DMS 273 (cell line): ENCODE data around the gene TAOK2.
"Not testable (repeated sequence)": the region's sequence is repeated elsewhere in the genome, so short reads cannot be mapped to it uniquely, and the experiment has no call there.

Experiments used
- DNase-seq: peaks from one replicate; lab custom pipeline; 2025; ENCODE audit not compliant: unreplicated experiment; lab: John Stamatoyannopoulos, UW

TAOK2 gene

DNA sequence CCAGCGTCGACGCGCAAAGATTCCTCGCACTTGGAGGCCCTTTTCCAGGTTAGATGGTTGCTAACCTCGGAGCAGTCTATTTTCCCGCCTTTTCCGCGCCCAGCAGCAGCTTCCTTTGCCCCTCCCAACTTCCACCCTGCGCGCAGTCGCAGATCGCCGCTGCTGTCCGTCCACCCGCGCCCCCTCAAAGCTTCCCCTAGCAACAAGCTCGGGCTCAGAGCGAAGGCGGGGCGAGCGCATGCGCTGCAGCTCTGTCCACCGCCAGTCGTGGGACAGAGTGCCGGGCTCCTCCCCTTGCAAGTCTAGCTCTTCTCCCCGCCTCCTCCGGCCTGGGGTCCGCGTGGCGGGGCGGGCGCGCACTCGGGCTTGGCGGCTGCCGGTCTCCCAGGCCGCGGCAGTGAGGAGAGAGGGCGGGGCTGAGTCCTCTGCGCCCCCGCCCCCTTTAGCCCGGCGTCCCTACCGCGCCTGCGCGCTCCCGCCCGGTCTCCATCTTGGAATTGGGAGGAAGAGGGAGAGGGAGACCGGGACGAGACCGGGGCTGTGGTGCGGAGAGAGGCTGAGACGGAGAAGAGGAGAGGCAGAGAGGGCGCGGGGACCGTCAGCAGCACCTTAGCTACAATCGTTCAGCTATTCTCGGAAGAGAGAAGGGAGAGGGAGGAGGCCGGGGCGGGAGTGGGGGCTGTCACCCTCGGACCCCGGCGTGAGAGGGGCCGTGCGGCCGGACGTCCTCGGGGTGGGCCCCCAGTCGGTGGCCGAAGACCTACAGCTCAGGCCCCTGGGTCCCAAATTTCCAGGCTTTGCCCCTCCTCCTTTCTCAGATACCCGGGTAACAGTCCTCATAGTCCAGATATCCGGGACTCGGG is at the start of gene TAOK2:
TAOK2 (plus strand) TSS at position 485 of the 863 bp plus-strand sequence. CDS start 3,905 bp downstream, outside the sequence.
- DNase-seq = peak; percentile 99

DNA sequence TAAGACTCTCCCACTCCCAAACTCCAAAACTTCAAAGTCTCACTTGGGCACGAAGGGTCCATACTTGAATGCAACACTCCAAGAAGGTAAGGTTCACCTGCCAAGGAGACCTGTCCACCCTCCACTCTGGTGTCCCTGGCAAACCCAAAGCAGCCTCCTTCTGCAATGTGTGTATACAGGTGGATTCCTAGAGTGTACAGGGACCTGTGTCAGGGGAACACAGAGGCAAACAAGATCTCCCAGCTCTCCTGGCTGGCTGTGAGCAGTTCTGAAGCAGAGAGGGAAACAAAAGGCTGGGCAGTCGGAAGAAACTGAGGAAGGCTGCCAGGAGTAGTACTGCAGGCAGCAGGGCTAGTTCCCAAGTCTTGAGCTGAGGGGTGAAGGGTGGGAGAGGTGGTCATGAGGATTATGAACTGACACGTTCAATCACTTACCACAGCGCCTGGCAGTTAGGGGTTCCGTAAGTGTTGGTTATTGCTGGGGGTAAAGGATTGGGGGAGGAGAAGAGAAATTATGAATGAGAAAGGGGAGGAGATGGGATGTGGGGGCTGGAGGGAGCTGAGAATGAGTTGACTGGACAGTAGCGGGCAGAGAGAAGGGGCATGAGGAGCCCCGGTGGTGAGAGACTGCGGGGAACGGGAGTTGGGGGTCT is 48.4 kb upstream of the TAOK2 start:
- DNase-seq = no peak

- DNase-seq = peak; percentile 93
These were observed 47.6 kb upstream of the TAOK2 start, which contains the start of gene KCTD13 for GRCh38 chr16:29925781-29926710. KCTD13 (minus strand) TSS chr16:29926226; CDS start chr16:29926033, 193 bp downstream.

- no peak for DNase-seq
These were observed 47.0 kb upstream of the TAOK2 start for GRCh38 chr16:29926711-29927052.

DNA sequence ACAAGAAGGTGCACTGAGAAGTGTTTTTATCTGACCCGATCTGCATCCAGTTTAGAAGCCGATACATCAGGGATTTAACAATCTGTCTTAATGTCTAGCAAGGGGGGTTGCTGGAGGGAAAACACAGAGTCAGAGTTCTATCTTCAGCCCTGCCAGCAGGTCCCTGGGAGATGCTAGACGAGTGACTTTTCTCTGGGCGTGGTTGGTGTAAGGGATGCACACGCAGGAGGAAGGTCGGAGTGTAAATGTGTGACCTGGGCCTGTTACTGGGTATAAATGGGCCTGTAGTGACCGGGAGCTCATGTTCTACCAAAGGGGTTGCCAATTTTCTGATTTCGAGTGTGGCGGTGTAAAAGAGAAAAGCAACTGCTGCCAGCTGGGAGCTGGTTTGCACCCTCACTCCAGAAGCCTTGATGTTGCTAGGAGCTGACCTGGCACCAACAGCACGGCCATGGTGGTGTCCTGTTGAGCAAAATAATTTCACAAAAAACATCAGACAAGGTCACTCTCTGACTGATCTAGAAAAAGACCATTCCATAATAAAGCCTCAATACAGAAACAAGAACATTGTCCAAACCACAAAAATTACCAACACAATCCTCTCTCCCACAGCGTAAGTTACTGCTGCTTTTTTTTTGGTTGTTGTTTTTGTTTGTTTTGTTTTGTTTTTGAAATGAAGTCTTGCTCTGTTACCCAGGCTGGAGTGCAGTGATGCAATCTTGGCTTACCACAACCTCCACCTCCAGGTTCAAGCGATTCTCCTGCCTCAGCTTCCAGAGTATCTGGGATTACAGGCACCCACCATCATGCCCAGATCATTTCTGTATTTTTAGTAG is 46.4 kb upstream of the TAOK2 start:
- DNase-seq = peak; percentile 52

DNA sequence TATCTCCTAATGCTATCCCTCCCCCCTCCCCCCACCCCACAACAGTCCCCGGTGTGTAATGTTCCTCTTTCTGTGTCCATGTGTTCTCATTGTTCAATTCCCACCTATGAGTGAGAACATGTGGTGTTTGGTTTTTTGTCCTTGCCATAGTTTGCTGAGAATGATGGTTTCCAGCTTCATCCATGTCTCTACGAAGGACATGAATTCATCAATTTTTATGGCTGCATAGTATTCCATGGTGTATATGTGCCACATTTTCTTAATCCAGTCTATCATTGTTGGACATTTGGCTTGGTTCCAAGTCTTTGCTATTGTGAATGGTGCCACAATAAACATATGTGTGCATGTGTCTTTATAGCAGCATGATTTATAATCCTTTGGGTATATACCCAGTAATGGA is 41.9 kb upstream of the TAOK2 start:
- DNase-seq = not testable (repeated sequence)

- DNase-seq = no peak
These were observed 33.0 kb upstream of the TAOK2 start for GRCh38 chr16:29940656-29941055.

- DNase-seq = peak; percentile 80
These were observed 29.5 kb upstream of the TAOK2 start for GRCh38 chr16:29943846-29944799.

DNA sequence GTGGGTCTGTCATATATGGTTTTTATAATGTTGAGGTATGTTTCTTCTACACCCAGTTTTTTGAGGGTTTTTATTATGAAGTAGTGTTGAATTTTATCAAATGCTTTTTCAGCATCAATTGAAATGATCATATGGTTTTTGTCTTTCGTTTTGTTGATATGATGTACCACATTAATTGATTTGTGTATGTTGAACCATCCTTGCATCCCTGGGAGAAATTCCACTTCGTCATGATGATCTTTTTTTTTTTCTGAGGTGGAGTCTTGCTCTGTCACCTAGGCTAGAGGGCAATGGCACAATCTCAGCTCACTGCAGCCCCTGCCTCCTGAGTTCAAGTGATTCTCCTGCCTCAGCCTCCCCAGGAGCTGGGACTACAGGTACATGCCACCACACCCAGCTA is 25.8 kb upstream of the TAOK2 start:
- no peak for DNase-seq

- no peak for DNase-seq
These were observed 22.7 kb upstream of the TAOK2 start for GRCh38 chr16:29950806-29951461.

DNA sequence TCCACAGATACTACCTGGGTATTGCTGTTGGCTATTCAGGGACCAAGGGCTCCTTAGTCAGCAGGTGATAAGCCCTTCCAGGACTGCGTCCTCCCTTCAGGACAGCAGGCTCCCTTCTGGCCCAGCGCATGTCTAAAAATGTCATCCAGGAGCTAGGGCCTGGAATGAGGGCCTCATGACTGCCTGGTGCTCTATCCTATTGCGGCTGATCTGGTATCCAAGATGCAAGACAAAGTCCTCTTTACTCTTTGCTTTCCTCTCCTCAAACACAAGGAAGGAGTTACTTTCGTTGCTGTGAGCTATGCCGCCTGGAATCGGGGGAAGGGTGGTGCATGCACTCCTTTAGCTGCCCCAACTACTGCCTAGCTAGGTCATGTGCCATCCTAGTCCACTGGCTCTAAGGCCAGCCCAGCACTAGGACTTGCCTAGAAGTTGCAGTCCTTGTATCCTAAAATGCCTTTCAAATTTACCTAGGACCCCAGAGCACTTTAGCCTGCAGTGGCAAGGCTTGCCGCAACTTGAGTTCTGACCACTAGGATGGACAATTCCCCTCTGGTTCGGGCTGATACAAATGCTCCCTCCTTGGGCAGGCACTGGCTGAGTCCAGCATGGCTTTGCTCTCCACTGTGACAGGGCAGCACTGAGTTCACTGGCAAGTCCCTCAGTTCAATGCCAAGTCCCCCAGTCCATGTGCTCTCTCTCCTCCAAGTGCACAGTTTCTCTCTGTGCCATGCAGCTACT is 21.9 kb upstream of the TAOK2 start:
- DNase-seq = no peak

DNA sequence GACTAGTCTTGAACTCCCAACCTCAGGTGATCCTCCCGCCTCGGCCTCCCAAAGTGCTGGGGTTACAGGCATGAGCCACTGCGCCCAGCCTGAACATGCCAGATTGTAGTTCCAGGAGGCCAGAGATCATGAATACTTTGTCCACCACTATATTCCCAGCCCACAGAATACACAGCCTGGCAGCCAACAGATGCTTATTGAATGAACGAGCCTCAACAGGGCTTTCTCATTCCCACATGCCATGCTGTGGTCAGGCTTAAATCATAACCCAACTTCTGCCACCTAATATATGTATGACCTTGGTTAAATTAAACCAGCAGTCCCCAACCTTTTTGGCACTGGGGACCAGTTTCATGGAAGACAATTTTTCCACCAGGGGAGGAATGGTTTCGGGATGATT is 14.9 kb upstream of the TAOK2 start:
- DNase-seq = no peak

DNA sequence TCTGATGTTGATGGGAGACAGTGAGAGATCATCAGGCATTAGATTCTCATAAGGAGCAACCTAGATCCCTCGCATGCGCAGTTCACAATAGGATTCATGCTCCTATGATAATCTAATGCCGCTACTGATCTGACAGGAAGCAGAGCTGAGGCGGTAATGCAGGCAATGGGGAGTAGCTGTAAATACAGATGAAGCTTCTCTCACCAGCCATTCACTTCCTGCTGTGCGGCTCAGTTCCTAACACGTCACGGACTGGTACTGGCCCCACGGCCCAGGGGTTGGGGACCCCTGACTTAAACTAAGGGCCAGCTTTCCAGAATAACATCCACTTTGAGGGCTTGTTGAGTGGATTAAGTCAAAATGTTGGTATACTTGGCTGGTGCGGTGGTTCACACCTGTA is 14.4 kb upstream of the TAOK2 start:
- no peak for DNase-seq

DNA sequence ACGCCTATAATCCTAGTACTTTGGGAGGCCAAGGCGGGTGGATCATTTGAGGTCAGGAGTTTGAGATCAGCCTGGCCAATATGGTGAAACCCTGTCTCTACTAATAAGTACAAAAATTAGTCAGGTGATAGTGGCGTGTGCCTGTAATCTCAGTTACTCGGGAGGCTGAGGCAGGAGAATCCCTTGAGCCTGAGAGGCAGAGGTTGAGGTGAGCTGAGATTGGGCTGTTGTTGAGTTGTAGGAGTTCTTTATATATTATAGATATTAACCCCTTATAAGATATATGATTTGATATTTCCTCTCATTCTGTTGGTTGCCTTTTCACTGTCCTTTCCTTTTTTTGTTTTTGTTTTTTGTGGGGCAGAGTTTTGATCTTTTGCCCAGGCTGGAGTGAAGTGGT is 13.8 kb upstream of the TAOK2 start:
- DNase-seq = not testable (repeated sequence)

DNA sequence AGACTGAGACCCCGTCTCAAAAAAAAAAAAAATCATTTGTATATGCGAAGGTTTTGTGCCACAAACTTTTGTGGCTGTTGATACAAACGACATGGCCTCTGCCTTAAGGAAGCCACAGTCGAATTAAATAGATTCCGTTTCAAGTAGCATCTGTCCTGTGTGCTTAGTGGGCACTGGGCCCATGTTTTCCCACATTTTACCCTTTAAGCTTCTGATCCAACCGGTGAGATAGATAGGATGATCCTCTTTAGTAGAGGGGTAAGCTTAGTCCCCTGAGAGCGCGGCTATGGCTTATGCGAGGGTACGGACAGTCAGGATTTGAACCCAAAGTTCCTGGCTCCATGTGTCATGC is 12.6 kb upstream of the TAOK2 start:
- peak; percentile 66 for DNase-seq

- DNase-seq = peak; percentile 97
These were observed 12.0 kb upstream of the TAOK2 start, which contains the start of gene TMEM219 for GRCh38 chr16:29961479-29962343. TMEM219 (plus strand) TSS chr16:29962079; CDS start chr16:29963144, 1,065 bp downstream.

DNA sequence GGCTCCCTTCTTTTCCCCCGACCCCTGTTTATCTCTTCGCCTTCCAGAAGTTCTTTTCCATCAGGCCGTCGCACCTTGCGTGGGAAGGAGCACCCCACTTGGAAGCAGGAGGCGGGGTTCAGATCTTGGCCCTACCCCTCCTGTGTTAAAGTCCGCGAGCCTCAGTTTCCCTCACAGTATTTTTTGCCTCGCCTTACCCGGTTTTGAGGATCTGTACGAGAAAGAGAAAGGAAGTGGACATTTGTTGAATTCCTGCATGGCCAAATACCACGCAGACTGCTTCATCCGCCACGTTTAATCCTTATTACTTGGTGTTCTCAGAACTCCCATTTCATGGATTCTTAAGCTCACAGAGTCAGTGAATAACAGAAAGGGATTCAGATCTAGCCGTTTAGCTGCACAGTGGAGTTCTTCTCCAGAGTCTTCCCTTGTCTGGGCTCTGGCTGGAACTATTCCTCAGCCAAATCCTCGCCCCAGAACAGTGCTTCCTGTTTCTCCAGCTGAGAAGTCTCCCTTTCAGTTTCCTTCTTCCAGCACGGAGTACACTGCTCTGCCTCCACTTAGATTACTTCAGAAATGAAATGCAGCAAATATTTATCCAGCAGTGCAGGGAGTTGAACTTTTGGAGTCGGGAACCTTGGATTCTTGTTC is 11.2 kb upstream of the TAOK2 start:
- DNase-seq = no peak
